NT2/D1 (cell line): ENCODE measurements around the gene PFKFB3.

Experiments used
- SUZ12 ChIP-seq: IDR thresholded peaks from 2 replicates; pipeline ENCODE4 v1.6.1; 2011; ENCODE audit not compliant: insufficient read length, insufficient read depth; ENCODE audit errors: extremely low read depth
- YY1 ChIP-seq: IDR thresholded peaks from 2 replicates; pipeline ENCODE4 v1.6.1; 2011; ENCODE audit not compliant: insufficient read length, insufficient read depth
- ZNF274 ChIP-seq: IDR thresholded peaks from 2 replicates; pipeline ENCODE4 v1.6.1; 2011; ENCODE audit warnings: mild to moderate bottlenecking, low read depth, low read length

DNA sequence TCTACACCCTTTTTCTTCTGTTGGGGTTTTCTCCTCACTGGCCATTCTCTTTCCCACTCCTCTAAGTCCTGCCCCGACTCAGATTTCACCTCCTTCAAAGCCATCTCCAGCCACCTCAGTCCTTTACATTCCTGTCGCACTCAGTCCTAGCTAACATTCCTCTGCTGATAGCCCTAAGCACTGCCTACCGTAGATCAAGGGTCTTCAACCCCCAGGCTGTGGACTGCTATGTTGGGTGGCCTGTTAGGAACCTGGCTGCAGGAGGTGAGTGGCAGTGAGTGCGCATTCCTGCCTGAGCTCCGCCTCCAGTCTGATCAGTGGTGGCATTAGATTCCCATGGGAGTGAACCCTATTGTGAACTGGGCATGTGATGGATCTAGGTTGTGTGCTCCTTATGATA, 11.2 kb downstream of the PFKFB3 start:
- TF ChIP-seq ZNF274 = no peak
- TF ChIP-seq SUZ12 = no peak
- no peak for TF ChIP-seq YY1
